HTERT RPE-1 (cell line): ENCODE results near the gene TMEM271.

Experiments used
- in situ Hi-C: fragments of 300-500 bp; cut with MboI; formaldehyde crosslinking; loops from 4 replicates; pipeline ENCODE4 v1.14.3; 2020; ENCODE audit warnings: low sequenced_read_pairs

The TMEM271 gene

DNA sequence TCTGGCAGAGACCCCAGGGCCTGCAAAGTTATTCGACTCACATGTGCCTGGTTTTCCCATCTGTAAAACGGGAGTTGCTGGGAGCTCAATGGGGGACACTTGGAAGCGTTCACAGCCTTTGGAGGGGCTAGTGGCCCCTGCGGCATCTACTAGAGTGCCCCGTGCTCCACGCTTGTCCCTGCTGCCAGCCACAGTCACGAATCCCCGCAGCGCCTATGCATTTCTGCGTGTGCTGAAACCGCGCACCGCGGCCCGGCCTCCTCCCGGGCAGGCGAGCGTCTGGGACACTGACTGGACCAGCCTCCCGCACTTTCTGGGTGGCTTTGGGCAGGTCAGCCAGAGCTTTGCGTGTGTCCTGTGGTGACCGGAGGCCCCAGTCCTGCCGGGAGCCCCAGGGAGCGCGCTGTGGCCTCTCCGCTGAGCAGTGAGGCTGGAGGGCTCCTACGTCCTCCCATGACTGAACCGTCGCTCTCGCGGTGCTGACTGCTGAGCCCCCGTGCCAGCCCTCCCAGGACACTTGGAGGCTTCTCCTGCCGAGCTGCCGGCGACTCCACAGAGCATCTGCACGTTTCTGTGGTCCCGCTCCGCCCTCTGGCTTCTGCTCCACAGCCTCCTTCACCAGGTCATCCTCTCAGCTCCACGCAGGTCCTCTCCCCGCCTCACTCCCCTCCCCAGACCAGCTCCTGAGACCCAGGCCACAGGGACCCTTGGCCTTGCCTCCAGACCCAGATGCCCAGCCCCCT, 40.7 kb downstream of the TMEM271 start:
- in situ Hi-C loops: no loop called here

DNA sequence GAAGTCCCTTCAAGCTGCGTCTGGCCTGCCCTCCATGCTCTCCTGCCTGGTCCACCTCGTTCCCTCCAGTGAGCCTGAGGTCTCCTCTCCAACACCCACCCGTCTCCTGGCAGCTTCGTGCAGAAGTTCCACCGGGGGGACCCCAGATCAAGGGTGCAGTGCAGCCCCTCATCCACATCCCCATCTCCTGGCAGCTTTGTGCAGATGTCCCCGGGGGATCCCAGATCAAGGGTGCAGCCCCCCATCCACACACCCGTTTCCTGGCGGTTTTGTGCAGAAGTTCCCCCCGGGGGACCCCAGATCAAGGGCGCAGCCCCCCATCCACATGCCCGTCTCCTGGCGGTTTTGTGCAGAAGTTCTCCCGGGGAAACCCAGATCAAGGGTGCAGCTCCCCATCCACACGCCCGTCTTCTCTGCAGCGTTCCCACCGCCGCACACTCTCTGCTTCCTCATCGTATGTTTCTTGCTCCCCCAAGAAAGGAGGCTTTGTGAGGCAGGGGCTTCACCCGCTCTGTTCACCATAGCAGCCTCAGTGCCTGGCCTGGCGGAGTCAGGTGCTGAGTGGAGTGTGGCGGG, 41.4 kb downstream of the TMEM271 start:
- in situ Hi-C loops: no loop called here

DNA sequence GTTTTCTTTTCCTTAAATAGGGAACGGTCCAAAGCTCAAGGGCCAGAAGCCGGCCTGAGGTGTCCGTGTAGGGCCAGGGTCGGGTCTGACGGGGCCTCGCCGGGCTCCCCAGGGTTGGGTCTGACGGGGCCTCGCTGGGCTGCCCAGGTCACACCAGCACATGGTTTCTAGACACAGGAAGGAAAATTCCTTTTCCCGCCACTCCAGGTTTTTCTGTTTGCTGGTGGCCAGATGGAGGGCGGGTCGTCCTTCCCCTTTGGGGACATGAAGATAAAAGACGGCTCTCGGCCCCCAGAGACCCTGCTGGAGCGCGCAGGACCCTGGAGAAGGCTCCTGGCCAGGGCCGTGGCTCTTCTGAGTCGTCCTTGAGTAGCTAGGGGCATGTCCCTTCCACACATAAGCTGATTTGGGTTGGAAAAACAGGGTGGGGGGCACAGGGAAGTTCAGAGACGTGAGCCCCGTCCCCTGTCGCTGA, 42.0 kb downstream of the TMEM271 start:
- in situ Hi-C loops: no loop called here

DNA sequence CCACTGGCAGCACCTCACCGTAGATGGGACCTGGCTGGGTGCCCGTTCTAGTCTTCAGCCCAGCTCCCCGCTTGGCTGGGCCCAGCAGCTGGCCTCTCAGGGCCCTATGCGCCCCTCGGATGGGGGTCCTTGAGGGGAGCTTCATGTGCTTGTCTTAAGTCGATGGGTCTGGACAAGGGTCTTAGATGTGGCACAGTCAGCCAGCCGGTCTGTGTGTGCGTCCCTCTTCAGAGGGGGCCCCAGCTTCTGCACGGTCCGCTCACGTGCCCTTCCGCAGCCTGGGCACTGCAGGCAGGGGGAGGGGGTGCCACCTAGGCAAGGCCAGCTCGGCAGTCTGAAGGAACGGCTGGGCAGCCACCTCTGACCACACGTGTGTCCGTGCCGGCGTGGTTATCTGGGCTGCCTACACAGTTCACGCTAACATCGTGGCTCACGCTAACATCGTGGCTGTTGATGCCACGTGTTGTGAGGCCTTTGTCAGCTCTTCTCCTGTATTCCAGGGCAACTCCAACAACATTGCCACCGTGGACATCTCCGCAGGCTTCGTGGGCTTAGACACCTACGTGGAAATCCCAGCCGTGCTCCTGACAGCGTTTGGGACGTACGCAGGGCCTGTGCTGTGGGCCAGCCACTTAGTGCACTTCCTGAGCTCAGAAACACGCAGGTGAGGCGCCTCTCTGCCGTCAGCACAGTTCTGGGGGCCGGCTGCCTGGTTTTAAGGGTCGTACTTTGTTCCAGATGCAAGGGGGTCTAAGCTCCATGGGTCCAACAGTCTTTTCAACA, 42.6 kb downstream of the TMEM271 start:
- in situ Hi-C loops: no loop called here

DNA sequence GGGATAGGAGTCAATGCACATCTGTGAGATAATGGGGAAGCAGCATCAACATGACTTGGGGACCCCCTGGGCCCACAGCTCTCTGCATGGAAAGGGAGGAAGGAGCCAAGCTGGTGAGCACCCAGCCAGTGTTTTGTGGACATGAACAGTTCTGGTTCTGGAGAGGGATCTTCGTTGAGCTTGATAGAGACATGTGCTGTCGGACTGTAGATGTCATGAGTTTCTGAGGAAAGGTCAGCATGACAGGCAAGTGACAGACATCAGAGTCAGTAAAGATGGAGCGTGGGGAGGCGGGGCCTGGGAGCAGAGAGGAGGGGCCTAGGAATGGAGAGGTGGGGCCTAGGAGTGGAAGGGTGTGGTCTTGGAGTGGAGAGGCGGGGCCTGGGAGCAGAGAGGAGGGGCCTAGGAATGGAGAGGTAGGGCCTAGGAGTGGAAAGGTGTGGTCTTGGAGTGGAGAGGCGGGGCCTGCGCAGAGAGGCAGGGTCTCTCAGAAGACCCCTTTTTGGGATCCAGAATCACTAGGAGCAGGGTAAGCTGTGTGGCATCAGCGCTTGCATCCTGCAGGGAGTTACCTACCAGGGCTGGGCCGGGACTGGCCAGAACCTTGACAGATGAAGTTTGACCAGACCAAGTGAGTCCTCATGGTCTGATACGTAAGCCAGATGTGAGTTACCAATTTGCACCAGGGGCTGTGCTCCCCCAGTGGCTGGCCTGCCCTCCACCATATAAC, 43.3 kb downstream of the TMEM271 start:
- in situ Hi-C loops: no loop called here

DNA sequence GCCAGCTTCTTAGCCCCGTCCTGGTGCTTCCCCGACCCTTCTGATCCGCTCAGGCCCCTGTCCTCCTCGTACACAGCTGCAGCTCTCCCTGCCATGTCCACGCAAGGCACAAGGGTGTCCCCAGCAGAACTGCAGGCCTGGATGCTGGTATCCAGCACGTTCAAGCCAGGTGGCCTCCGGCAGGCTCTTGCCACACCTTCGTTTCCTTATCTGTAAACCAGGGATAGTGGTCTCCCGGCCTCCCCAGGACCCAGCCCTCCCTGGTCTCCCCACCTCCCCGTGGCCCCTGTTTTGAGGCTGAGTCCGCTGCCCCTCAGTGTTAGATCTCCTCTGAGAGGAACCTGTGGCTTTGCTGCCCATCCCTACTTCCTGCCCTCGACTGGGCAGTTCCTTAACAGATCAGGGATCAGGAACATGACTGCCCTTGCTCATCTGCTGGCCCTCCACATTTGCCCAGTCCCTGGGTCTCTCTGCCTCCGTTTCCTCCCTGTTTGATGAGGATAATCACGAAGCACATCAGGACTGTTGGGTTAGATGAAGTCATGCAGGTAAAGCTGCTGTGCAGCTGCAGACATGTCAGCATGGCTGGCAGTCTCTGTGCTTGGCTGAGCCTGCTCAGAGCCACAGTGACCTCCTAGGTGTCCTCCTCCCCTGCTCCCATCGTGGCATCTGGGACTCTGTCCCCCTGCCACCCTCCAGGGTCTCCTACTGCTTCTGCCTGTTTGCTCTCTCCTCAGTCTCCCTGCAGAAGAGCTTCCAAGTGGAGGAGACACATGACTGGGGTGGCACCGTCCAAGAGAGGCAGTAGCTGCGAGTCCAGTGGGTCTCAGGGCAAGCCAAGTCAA, 44.2 kb downstream of the TMEM271 start:
- in situ Hi-C loops: no loop called here

DNA sequence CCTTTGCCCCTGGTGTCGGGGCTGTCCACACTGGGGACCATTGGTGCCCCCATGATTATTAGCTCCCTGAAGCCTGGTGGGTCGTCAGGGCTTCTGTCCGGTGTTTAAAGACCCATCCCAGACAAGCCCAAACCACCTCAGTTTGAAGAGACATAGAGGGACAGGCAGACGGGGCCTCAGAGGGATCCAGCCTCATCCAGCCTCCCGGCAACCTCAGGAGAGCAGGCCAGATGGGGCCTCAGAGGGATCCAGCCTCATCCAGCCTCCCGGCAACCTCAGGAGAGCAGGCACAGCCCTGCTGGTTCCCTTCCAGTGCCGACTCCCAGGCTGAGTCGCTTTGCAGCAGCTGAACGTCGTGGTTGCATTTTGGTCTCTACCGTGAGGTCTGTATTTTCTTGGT, 45.0 kb downstream of the TMEM271 start:
- in situ Hi-C loops: no loop called here

DNA sequence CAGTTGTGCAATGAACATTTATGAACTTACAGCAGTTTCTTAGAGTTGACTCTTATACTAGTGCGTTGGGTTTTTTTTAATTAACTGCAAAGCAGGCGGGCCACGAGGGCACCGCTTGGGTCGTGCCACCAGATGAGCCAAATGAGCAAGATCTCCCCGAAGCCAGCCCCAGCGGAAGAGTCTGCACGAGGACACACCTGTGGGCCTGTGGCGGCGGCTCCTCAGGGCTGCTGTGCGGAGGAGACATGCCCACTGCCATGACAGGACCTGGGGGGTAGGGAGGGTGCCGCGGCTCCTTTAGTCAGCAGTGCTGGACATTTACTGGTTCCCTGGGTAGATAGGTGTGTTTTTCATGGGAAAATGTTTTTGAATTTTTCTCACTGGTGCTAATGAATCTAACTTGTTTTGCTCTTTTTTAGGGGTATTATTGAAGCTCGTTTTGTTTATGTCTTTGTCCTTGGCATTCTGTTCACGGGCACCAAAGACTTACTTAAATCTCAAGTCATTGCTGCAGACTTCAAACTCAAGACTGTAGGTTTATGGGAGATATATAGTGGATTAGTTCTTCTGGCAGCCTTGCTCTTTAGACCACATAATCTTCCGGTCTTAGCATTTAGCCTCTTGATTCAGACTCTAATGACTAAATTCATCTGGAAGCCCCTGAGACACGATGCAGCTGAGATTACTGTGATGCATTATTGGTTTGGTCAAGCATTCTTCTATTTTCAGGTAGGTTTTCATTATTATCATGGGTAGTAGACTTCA, 45.9 kb downstream of the TMEM271 start:
- in situ Hi-C loops: no loop called here

DNA sequence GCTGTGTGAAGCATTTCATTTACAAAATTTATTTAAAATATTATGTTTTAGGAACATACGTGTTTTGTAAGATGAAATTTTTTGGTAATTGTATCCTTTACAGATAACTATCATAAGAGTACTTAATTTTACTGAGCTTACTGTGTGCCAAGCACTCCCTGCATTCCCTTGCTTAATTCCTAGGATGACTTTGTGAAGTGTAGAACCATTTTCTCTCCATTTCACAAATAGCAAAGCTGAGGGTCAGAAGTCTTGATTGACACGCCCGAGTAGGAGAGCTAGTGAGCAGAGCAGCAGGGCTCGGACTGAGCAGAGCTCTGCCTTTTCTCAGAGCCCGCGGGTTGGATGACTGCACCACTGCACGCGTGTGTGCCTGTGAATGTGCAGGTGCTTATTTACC, 46.5 kb downstream of the TMEM271 start:
- in situ Hi-C loops: no loop called here

DNA sequence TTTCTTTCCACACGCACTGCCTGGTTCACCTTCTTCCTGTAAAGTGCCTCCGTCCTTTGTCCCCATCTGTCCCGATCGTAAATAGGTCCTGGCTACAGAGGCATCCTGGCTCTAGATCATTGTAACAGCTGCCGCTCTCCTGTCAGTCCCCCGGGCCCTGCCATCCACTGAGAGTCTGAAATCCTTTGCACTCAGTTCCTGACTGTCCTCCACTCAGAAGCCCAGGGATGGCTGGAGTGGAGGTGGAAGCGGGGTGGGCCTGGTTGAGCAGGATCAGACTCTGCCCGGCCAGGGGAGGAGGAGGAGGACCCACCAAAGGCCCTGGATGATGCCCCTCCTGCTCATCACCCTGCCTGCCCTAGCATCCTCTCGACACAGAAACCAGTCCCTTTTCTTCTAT, 47.3 kb downstream of the TMEM271 start:
- in situ Hi-C loops: no loop called here

DNA sequence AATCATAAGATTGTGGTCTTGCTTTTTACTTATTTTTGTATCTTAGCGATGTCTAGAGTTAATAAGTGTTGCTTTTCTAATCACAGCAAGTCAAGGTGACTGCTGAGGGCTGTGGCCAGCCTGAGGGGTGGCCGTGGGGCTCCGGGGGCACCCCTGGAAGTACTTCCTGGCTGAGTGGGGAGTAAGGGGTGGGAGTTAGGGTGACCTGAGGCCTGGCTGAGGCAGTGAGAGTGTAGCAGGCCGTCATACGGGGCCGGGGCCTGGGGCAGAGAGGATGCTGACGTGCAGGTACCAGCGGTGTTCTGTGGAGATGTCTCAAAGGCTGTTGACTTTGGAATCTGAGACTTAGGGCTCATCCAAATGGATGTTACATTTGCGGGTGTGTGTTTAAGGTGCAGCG, 47.8 kb downstream of the TMEM271 start:
- in situ Hi-C loops: no loop called here

DNA sequence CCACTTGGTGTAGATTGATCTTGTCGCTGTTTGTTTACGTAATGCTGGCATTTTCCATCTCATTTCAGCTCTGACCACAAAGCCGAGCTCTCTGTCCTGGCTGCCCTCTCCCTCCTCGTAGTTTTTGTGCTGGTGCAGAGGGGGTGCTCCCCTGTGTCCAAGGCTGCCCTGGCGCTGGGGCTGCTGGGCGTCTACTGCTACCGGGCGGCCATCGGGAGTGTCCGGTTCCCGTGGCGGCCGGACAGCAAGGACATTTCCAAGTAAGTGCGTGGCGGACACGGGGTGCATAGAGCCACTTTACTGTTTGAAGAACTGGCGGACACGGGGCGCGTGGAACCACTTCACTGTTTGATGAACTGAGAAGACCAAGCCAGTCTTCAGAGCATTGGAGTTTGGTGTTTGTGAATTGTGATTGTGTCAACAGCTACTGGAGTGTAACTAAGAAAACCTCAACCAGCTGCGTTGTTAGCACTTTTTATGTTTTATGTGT, 49.1 kb downstream of the TMEM271 start:
- in situ Hi-C loops: no loop called here

DNA sequence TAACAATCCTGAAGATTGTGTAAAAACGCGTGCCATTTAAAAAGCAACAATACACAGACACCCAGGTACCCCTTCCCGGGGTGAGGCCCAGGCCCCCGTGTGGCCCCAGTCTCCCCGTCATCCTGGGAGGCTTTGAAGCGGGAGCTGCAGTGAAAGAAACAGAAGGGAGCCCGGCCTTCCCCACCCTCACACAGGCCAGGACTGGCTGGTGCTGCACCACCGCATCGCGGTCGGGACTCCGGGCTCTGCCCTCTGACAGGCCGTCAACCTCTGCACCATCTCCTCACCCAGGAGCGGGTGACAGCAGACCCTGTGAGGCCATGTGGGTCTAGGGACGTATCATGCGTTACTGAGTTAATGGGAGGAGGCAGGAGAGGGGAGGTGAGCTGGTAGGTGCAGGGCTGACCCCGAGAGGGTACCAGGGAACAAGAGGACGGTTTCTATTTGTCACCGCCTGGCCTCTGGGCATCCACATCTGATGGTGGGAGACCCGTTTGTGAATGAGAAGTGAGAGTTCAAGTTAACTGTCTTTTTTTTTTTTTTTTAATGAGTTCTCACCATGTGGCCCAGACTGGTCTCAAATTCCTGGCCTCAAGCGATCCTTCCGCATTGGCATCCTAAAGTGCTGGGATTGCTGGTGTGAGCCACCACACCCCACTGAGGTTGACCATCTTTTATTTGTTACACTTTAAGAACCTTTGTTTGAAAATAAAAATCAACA, 49.7 kb downstream of the TMEM271 start:
- in situ Hi-C loops: no loop called here

DNA sequence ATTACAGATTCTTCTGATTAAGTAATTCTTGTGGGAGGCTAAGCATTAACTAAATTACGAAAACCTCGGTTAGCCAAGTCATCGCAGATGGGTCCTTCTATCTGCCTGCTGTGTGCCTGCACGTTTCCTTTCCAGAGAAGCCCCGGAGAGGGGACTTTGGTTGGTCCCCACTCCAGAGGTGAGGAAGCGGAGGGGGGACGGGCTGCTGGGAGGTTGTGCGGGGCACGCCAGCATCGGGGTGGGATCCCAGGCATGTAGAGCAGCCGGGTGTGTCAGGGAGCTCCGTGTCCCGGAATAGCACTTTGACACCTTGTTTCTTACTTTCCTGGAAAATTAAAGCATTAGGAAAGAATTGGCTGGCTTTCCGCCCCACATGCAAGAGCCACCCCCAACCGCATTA, 50.4 kb downstream of the TMEM271 start:
- in situ Hi-C loops: no loop called here

DNA sequence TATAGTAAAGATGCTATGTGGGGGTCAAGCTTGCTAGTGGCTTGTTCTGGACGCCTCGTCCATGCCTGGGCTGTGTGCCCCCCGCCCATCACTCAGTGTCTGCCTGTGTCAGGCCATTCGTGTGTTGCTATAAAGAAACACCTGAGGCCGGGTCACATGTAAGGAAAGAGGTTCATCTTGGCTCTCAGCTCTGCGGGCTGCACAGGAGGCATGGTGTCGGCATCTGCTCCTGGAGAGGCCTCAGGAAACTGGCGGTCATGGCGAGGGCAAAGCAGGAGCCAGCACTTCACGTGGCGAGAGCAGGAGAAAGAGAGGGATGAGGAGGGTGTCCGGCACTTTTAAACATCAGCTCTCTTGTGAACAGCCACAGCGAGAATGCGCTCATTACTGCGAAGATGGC, 51.9 kb downstream of the TMEM271 start:
- in situ Hi-C loops: no loop called here
